Activated T-cell treated with anti-CD3 and anti-CD28 coated beads, Interleukin-2, amount 50 U/mL, for 4 hours (primary cell): ENCODE data around the gene TRAF2. TPM values are rescaled to one million over a fixed set of nuclear protein-coding genes. Genes with fewer than 3 reads are reported as not detected.

Experiments
- ATAC-seq, 2 donors: fragments of 200-7000 bp; cut with Tn5 transposase; one replicate each; pipeline ENCODE4 v1.10.0; 2021
- DNase-seq: peaks from one replicate; pipeline ENCODE4 v3.0.0-alpha.2; 2020
- H3K27me3 Mint-ChIP-seq: one replicate; pipeline ENCODE4 v1.8.0; 2021; ENCODE audit warnings: low read depth, mixed read lengths
- H3K36me3 Mint-ChIP-seq: one replicate; pipeline ENCODE4 v1.8.0; 2022; ENCODE audit warnings: mixed read lengths; ENCODE audit not compliant: insufficient read depth
- H3K4me1 Mint-ChIP-seq: one replicate; pipeline ENCODE4 v1.8.0; 2021; ENCODE audit warnings: low read depth, mixed read lengths
- H3K4me3 Mint-ChIP-seq: one replicate; pipeline ENCODE4 v1.8.0; 2021; ENCODE audit warnings: mild to moderate bottlenecking, moderate library complexity, mixed read lengths
- H3K9me3 Mint-ChIP-seq: one replicate; pipeline ENCODE4 v1.8.0; 2021; ENCODE audit warnings: mixed read lengths
- total RNA-seq, 3 donors: library from RNA; stranded (reverse); gene quantifications; one replicate each; pipeline ENCODE4 v1.2.1, GENCODE V29; 2021

TRAF2 gene
- total RNA-seq, 3 donors from 2014 or later: 64.3 to 73.4 (median 68.8) TPM

- Mint-ChIP-seq H3K27me3 (no peaks in the 10 kb centered on the region), H3K4me1 (peaks cover 7% of the 10 kb centered on the region), H3K9me3 (no peaks in the 10 kb centered on the region), H3K4me3 (no peak overlapping the region), H3K36me3 (peaks cover 36% of the 10 kb centered on the region)
- ATAC-seq: no peak
- DNase-seq: no peak
Measured at GRCh38 chr9:136920069-136920468, 33.8 kb downstream of the TRAF2 start.

GRCh38 chr9:136920734-136921231 lies 34.5 kb downstream of the TRAF2 start:
- H3K36me3 Mint-ChIP-seq: peaks cover 33% of the 10 kb centered on the region
- peaks cover 7% of the 10 kb centered on the region for H3K4me1 Mint-ChIP-seq
- H3K4me3 Mint-ChIP-seq: no peak overlapping the region
- DNase-seq (no peak), ATAC-seq (no peak)
- no peaks in the 10 kb centered on the region for H3K9me3 Mint-ChIP-seq
- no peaks in the 10 kb centered on the region for H3K27me3 Mint-ChIP-seq

DNA sequence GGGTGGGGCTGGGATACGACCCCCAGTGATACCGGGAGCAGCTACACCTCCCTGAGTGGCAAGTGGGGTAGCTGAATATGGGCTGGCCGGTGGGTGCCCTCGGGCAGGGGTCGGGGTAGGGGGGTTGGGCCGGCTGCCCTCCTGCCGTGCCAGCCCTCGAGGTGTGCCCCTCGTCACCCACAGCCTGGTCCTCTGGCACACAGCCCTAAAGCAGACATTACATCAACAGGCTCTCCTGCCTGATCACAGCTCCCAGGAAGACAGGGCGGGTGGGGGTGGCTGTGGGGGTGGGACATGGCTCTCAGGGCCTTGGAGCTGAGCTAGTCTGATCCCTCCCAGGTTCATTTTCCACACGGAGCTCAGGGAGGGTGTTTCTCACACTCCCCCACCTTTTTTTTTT lies 35.0 kb downstream of the TRAF2 start:
- Mint-ChIP-seq H3K4me3 (no peak overlapping the region), H3K36me3 (peaks cover 28% of the 10 kb centered on the region), H3K27me3 (no peaks in the 10 kb centered on the region), H3K9me3 (no peaks in the 10 kb centered on the region), H3K4me1 (peaks cover 3% of the 10 kb centered on the region)
- no peak for ATAC-seq
- no peak for DNase-seq

- Mint-ChIP-seq H3K9me3 (no peaks in the 10 kb centered on the region), H3K4me1 (peaks cover 3% of the 10 kb centered on the region), H3K36me3 (peaks cover 28% of the 10 kb centered on the region), H3K27me3 (no peaks in the 10 kb centered on the region), H3K4me3 (no peak overlapping the region)
- ATAC-seq (no peak), DNase-seq (no peak)
Measured at GRCh38 chr9:136921718-136922117, 35.4 kb downstream of the TRAF2 start.

DNA sequence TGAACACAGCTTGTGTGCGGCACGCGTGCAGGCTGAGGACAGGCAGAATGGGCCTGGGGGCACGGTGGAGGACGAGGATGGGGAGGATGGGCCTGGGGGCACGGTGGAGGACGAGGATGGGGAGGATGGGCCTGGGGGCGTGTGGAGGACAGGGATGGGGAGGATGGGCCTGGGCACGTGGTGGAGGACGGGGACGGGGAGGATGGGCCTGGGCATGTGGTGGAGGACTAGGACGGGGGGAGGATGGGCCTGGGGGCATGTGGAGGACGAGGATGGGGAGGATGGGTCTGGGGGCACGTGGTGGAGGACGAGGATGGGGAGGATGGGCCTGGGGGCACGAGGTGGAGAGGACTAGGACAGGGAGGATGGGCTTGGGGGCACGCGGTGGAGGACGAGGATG lies 36.2 kb downstream of the TRAF2 start:
- peaks cover 25% of the 10 kb centered on the region for H3K36me3 Mint-ChIP-seq
- H3K4me1 Mint-ChIP-seq: peaks cover 3% of the 10 kb centered on the region

DNA sequence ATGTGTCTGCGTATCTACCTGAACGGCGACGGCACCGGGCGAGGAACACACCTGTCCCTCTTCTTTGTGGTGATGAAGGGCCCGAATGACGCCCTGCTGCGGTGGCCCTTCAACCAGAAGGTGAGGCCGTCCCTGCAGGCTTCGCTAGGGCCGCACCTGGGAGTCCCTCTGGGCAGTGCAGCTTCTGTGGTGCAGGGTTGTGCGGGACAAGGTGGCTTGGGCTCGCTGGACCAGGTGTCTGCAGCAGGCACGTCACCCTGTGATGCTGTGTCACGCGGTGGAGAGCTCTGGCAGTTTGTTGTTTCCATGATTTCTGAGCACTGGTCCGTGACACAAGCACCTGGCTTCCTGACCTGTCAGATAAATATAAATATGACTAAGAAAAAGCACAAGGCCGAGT lies 37.6 kb downstream of the TRAF2 start:
- Mint-ChIP-seq H3K36me3 (peaks cover 29% of the 10 kb centered on the region), H3K27me3 (no peaks in the 10 kb centered on the region), H3K9me3 (no peaks in the 10 kb centered on the region), H3K4me1 (peaks cover 2% of the 10 kb centered on the region), H3K4me3 (no peak overlapping the region)
- DNase-seq (no peak), ATAC-seq (no peak)

More for the DNA sequence above, 36.2 kb downstream of the TRAF2 start:
- DNase-seq (no peak), ATAC-seq (no peak)
- H3K9me3 Mint-ChIP-seq: no peaks in the 10 kb centered on the region
- no peak overlapping the region for H3K4me3 Mint-ChIP-seq
- H3K27me3 Mint-ChIP-seq: no peaks in the 10 kb centered on the region

DNA sequence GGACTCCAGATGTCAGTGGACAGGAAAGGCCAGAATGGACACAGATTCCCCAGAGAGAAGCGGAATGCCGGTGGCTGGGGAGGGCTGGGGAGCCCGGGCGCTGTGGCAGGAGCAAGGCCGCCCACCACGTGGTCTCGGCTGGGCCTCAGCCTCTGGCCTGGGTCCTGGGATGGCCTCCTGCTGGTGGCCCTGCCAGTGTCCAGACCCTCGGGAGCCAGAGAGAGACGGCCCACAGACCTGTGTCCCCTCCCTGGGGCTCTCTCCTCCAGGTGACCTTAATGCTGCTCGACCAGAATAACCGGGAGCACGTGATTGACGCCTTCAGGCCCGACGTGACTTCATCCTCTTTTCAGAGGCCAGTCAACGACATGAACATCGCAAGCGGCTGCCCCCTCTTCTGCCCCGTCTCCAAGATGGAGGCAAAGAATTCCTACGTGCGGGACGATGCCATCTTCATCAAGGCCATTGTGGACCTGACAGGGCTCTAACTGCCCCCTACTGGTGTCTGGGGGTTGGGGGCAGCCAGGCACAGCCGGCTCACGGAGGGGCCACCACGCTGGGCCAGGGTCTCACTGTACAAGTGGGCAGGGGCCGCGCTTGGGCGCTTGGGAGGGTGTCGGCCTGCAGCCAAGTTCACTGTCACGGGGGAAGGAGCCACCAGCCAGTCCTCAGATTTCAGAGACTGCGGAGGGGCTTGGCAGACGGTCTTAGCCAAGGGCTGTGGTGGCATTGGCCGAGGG lies 39.3 kb downstream of the TRAF2 start:
- H3K9me3 Mint-ChIP-seq: no peaks in the 10 kb centered on the region
- H3K36me3 Mint-ChIP-seq: peaks cover 28% of the 10 kb centered on the region

GRCh38 chr9:136926154-136926704 lies 39.9 kb downstream of the TRAF2 start:
- Mint-ChIP-seq H3K4me1 (peaks cover 2% of the 10 kb centered on the region), H3K27me3 (no peaks in the 10 kb centered on the region), H3K9me3 (no peaks in the 10 kb centered on the region), H3K36me3 (peaks cover 24% of the 10 kb centered on the region), H3K4me3 (no peak overlapping the region)
- no peak for DNase-seq
- peak in 1 of 2 donors; percentile 23 for ATAC-seq

More for the DNA sequence above, 39.3 kb downstream of the TRAF2 start:
- ATAC-seq: no peak
- Mint-ChIP-seq H3K27me3 (no peaks in the 10 kb centered on the region), H3K4me1 (peaks cover 2% of the 10 kb centered on the region), H3K4me3 (no peak overlapping the region)
- no peak for DNase-seq

DNA sequence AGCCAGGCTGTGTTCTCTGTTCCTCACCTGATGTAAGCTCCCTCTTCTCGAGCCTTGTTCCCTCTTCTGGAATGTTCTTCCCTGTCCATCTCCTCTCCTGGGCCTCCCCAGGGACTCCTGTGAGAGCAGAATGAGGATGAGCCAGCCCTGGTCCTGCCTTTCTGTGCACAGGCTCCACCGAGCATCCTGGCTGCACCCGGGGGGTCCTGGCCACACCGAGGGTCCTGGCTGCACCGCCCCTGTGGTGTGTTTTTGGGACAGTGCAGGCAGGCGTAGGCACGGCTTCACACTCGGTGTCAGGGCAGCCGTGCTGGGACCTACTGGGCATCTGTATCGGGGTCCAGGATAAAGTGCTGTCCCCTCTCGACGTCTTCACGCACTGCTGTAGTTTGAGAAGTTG lies 40.4 kb downstream of the TRAF2 start:
- H3K9me3 Mint-ChIP-seq: no peaks in the 10 kb centered on the region
- no peaks in the 10 kb centered on the region for H3K27me3 Mint-ChIP-seq
- ATAC-seq (no peak), DNase-seq (no peak)
- H3K36me3 Mint-ChIP-seq: peaks cover 24% of the 10 kb centered on the region
- H3K4me1 Mint-ChIP-seq: peaks cover 3% of the 10 kb centered on the region
- no peak overlapping the region for H3K4me3 Mint-ChIP-seq

DNA sequence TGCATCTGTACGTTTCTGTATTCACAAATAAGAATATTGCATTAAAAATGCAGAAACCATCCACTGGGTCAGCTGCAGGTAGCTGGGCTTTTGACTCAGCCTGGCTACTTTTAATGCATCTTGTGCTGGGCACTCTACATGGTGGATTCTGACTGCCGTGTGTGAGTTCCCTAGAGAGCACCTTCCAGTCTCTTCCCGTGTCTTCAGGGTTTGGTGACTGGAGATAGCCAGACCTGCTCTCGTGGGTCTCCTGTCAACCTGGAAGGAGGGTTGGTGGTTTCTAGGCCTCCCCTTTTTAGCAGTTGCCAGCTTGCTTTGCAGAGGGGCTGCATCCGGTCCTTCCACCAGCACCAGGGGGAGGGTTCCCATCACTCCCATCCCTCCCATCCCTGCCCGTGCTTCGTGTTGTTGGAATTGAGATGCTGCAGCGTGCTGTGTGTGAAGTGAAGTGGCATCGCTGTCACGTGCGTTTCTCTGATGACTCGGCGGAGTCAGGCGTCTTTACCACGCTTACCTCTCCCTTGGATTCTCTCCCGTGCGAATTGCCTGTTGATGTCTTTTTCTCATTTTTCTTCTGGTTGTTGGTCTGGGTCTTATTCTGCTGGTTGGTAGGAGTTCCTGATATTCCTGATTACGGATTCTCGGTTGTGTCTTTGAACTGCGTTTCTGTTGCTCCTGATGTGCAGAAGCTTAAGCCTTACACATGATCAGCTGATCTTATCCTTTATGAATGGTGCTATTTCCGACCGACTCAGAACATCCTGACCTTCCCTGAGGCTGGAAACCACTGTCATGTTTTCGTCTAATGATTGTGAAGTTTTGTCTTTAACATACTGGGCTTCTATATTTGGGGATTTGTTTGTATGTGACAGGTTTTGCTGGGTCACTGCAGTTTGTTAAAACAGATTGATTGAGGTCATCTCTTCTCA lies 41.3 kb downstream of the TRAF2 start:
- H3K27me3 Mint-ChIP-seq: no peaks in the 10 kb centered on the region
- H3K4me3 Mint-ChIP-seq: no peak overlapping the region
- H3K36me3 Mint-ChIP-seq: peaks cover 24% of the 10 kb centered on the region
- DNase-seq (no peak), ATAC-seq (no peak)
- no peaks in the 10 kb centered on the region for H3K9me3 Mint-ChIP-seq
- H3K4me1 Mint-ChIP-seq: peaks cover 9% of the 10 kb centered on the region

DNA sequence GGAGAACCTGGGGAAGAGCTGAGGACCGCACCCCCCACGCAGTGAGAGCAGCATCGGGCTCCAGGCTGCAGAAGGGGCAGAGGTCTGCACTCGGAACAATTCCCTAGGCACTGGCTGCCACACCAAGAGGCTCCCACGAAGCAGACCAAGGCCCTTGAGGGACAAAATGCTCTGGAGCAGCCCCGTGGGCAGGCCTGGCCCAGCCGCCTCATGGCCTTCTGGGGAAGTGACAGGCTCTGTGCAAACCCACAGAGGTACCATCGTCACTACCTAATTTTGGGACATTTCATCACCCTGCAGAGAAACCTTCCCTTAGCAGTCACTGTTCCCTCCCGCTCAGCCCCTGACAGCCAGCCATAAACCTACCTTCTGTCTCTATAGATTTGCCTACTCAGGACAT lies 42.3 kb downstream of the TRAF2 start:
- Mint-ChIP-seq H3K9me3 (no peaks in the 10 kb centered on the region), H3K36me3 (peaks cover 21% of the 10 kb centered on the region), H3K4me3 (no peak overlapping the region), H3K27me3 (no peaks in the 10 kb centered on the region), H3K4me1 (peaks cover 14% of the 10 kb centered on the region)
- no peak for ATAC-seq
- no peak for DNase-seq

GRCh38 chr9:136930014-136930413 lies 43.7 kb downstream of the TRAF2 start:
- H3K36me3 Mint-ChIP-seq: peaks cover 21% of the 10 kb centered on the region

DNA sequence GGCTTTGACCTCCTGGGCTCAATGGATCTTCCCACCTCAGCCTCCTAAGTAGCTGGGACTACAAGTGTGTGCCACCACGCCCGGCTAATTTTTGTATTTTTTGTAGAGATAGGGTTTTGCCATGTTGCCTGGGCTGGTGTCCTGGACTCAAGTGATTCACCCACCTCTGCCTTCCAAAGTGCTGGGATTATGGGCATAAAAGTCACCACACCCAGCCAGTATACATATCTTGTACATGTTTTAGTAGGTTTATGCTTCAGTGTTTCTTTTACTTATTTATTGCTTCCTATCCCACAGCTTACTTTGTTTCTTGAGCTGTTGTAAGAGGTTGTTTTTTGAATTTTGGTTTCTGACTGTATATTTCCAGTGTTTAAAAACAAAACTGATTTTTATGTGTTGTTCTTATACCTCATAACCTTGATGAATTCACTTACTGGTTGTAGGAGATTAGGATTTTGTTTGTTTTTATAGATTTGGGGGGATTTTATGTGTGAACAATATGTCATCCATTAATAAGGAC lies 45.4 kb downstream of the TRAF2 start:
- DNase-seq (no peak), ATAC-seq (no peak)
- Mint-ChIP-seq H3K4me3 (no peak overlapping the region), H3K4me1 (peaks cover 14% of the 10 kb centered on the region), H3K27me3 (no peaks in the 10 kb centered on the region), H3K9me3 (no peaks in the 10 kb centered on the region), H3K36me3 (peaks cover 17% of the 10 kb centered on the region)

More at GRCh38 chr9:136930014-136930413, 43.7 kb downstream of the TRAF2 start:
- H3K27me3 Mint-ChIP-seq: no peaks in the 10 kb centered on the region
- DNase-seq (no peak), ATAC-seq (no peak)
- H3K4me1 Mint-ChIP-seq: peaks cover 14% of the 10 kb centered on the region
- no peaks in the 10 kb centered on the region for H3K9me3 Mint-ChIP-seq
- H3K4me3 Mint-ChIP-seq: no peak overlapping the region

- no peak for ATAC-seq
- Mint-ChIP-seq H3K36me3 (peaks cover 15% of the 10 kb centered on the region), H3K27me3 (no peaks in the 10 kb centered on the region), H3K4me1 (peaks cover 14% of the 10 kb centered on the region), H3K4me3 (no peak overlapping the region), H3K9me3 (no peaks in the 10 kb centered on the region)
- DNase-seq: no peak
Measured at GRCh38 chr9:136934277-136934676, 48.0 kb downstream of the TRAF2 start.
